Coronary artery (tissue), 2 donors: ENCODE measurements around the gene CAPN13.

Source experiments
- DNase-seq: peaks from one replicate; pipeline ENCODE4 v3.0.0-alpha.2; 2017; ENCODE audit warnings: low spot score
- H3K27ac ChIP-seq, 2 donors: fragments of 200-600 bp; sonication (generic); one replicate each; pipeline ENCODE4 v1.5.1; 2016 to 2019
- H3K4me3 ChIP-seq: fragments of 200-600 bp; sonication (generic); 2 replicates; pipeline ENCODE4 v1.5.1; 2016; ENCODE audit warnings: mild to moderate bottlenecking, moderate library complexity
- TF ChIP-seq, protein P1 (sequence below): fragments of 200-600 bp; sonication (generic); IDR thresholded peaks from one replicate; pipeline ENCODE4 v1.5.1; 2019; ENCODE audit warnings: antibody characterized with exemption

The CAPN13 gene

DNA sequence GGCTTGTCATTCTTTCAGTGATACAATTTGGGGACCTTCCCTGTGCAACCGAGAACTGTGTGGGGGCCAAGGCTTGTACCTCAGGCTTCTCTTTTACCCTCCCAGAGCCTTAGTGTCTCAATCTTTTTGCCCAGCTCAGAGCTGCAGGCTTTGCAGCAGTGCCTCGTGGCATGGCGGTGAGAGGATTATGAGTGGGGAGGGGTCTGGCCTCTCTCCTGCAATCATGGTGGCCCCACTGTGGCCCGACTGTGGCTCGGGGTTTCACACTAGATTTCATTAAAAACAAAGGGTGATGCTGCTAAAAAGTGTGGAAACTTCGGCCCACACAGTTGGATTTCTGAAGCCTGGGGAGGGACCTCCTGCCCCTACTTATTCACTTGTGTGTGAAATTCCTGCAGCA, 75.5 kb downstream of the CAPN13 start:
- no peak for DNase-seq
- Histone ChIP-seq H3K4me3 (no peak overlapping the region), H3K27ac (no peak overlapping the region)
- TF ChIP-seq, protein P1, sequence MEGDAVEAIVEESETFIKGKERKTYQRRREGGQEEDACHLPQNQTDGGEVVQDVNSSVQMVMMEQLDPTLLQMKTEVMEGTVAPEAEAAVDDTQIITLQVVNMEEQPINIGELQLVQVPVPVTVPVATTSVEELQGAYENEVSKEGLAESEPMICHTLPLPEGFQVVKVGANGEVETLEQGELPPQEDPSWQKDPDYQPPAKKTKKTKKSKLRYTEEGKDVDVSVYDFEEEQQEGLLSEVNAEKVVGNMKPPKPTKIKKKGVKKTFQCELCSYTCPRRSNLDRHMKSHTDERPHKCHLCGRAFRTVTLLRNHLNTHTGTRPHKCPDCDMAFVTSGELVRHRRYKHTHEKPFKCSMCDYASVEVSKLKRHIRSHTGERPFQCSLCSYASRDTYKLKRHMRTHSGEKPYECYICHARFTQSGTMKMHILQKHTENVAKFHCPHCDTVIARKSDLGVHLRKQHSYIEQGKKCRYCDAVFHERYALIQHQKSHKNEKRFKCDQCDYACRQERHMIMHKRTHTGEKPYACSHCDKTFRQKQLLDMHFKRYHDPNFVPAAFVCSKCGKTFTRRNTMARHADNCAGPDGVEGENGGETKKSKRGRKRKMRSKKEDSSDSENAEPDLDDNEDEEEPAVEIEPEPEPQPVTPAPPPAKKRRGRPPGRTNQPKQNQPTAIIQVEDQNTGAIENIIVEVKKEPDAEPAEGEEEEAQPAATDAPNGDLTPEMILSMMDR, result no peak

DNA sequence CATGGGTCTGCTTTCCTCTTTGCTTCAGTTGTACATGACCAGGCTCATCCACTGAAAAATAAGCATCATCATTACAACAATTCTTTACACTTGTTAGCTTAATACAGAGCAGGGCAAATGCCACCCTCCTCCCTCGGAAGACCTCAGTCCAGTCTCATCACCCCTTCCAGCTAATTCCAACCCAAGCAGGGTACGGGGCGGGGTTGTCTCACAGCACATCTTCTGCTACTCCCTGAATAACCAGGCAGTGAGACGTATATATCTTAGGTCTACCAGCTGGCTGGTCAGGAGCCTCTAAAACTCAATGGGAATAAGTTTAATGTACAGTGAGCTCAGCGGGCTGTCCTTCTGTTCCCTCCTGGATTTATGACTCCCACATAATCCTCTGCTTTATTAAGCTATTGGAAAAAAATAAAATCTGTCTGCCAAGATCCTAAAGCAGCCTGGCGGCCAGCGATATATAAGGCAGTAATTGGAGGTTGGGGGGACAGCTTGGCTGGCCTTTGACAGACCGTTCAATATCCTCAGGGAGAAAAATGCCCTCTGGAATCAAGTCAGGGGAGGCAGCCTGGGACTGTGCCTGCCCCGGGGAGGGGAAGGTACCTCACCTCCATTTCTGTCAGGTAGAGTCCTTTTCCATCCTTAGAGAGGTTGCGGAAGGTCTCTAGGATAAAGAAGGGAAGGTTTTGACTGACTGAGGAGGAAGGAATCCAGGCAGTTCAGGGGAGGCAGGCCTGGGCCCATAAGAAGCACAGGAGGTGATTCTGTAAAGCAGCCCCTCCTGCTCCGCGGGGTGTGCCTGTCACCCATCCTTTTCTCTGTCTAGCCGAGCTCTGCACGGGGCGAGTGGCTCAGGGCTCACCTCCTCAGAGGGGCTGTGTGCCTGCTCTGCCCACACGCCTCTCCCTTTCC, 76.3 kb downstream of the CAPN13 start:
- no peak overlapping the region for H3K27ac ChIP-seq
- TF ChIP-seq, protein P1, result no peak
- no peak for DNase-seq
- no peak overlapping the region for H3K4me3 ChIP-seq

DNA sequence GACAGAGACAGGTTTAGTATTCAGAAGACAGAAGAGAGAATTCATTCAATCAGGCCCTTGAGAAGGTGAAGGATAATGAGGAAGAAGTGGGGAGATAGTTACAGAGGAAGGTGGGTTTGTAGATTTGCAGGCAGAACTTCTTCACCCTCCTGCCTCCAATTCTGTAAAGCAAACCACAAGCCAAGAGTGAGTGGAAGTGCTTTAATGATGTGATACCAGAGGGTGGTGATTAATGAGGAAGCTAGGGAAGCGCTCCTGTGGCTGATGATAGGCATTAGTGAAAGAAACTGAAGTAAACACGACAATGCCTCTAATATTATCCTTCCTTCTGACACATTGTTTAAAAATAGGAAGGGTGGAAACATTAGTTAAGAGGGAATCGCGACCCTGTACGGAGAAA, 78.2 kb downstream of the CAPN13 start:
- Histone ChIP-seq H3K27ac (no peak overlapping the region), H3K4me3 (no peak overlapping the region)
- no peak for DNase-seq
- TF ChIP-seq, protein P1, result no peak

DNA sequence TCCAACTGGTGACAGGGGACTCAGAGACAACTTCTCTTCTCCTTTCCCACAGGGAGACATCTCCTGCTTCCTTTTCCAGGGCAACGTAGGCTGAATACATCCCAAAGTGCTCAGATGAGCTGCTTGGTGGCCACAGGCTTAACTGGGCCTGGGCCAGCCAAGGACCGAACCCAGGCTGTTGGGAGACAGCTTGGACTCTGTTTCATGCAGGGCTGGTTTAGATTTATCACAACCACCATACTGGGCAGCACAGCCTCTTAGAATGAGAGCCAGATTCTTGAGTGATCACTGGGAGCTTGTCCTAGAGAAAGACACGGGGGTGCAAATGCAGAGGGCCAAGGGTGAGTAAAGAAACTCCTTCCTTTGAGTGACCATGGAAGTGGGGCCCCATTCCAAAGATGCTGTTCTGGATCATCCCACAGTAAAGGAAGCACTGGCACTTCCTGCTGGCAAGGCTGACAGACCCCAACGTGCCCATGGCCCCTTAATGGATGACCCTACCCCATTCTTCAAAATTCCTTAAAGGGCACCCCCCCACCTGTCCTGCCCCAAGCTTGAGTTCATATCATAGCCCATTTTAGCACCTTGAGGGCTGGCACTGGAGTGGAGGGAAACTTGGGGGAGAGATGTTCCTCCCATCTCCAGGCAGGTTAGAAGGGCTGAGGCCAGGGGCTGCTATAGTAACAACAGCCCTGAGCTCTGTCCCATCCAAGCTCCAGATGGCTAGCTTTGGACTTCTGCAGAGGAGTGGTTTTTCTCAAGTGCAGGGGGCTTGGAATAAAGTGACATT, 84.1 kb downstream of the CAPN13 start:
- DNase-seq, result peak; percentile 33
- H3K27ac ChIP-seq, result no peak overlapping the region
- no peak overlapping the region for H3K4me3 ChIP-seq
- TF ChIP-seq, protein P1, result no peak

DNA sequence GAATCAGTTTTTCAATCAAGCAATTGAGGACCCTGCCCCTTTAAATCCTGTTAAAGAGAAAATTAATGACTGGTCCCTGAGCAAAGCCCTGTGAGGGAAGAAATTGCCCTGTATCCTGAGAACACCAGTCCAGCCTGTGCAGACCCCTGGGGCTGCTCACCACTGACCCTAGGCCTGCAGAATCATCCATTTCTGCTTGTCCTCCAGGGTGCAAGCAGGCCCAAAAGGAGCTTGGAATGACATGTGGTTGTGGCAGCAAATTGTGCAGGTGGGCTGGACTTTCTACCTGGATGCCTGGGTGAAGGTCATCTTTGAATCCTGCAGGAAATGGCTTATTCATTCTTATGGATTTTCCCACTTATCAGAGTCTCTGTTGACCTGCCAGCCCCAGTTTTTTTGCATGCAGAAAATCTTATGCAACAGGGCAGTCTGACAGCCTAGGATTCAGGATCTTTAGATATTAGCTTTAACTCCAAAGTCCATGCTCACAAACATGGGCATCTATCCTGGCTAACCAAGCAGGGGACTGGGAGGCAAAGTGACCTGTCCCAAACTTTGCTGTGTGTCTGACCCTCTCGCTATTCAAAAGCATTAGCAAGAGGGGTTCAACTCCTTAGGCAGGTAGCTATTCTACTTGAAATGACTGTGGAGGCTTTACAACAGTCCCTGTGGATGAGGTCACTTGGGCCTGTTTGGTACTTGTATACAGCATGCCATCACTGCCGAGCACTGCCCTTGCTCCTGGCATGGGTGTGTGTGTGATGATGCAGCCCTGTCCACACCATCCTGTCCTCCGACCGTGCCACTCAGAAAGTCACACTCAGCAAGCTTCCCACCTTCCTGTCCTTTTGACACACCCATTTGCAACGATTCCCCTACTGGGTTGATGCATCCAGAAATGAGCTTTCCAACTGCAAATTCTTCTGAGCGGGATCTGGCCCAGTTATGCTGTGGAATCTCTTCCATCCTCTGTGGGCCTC, 85.3 kb downstream of the CAPN13 start:
- Histone ChIP-seq H3K27ac (no peak overlapping the region), H3K4me3 (no peak overlapping the region)
- peak; percentile 63 for DNase-seq
- TF ChIP-seq, protein P1, result no peak

DNA sequence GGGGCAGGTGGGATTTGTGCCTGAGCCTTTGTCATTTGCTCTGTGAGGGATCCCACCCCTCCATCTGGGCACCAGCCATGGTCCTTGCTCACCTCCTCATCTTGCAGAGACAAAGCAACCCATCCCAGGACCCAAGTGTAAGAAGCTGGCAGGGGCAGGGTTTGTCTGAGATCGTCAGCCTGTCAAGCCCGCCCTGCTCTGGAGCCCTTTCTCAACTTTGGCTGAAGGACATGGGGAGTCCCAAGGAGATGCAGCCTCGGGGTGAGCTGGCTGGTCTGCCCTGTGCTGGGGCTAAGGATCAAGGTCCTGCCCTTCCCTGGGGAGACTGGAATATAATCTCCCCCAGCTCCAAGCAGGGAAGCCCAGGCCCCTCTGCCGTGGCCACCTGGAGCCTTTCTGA, 86.0 kb downstream of the CAPN13 start:
- TF ChIP-seq, protein P1, result no peak
- peak; percentile 45 for DNase-seq
- H3K4me3 ChIP-seq, result no peak overlapping the region
- no peak overlapping the region for H3K27ac ChIP-seq
